CD4-positive, alpha-beta T cell treated with Interleukin-12 subunit alpha and Interleukin-12 subunit beta, for 1 hour (primary cell): ENCODE data around the gene C22orf42.
"Not testable (repeated sequence)": the region's sequence is repeated elsewhere in the genome, so short reads cannot be mapped to it uniquely, and the experiment has no call there.

Experiments
- DNase-seq: peaks from one replicate; pipeline ENCODE4 v3.0.0-alpha.2; 2020

Gene C22orf42

DNA sequence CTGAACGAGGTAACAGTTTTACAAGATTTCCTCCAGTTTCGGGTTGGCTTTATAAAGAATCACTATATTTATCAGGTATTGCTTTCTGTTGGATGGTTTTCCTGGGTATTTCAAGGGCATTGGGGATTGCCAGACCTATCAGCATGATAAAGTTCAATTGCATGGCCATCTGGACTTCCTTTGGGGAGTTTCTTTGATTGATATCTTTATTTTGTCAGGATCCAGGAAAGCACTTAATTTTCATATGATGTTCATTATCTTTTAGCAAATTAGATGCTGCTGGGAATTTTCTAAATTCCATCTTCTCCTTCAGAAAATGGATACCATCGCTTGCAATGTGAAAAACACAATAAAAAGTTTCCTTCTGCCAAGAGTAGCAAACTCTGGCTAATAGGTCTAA, 24.5 kb upstream of the C22orf42 start:
- no peak for DNase-seq

DNA sequence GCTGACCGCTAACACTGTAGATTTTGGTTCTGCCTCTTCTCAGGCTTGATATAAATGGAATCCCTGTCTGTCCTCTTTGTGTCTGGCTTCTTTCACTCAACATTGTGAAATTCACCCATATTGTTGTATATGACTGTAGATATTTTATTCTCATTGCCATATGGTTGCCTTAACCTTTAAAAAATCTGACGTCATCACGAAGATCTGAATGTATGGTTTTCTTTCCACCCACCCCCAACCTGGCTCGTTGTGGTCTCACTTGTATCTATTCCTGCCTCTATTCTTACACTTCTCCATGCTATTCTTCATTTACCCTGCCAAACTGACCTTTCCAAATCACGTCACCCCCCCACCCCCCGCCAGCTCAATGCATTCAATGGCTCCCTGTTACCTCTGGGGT, 21.9 kb upstream of the C22orf42 start:
- DNase-seq, result no peak

GRCh38 chr22:32177221-32177765, 18.2 kb upstream of the C22orf42 start:
- no peak for DNase-seq

DNA sequence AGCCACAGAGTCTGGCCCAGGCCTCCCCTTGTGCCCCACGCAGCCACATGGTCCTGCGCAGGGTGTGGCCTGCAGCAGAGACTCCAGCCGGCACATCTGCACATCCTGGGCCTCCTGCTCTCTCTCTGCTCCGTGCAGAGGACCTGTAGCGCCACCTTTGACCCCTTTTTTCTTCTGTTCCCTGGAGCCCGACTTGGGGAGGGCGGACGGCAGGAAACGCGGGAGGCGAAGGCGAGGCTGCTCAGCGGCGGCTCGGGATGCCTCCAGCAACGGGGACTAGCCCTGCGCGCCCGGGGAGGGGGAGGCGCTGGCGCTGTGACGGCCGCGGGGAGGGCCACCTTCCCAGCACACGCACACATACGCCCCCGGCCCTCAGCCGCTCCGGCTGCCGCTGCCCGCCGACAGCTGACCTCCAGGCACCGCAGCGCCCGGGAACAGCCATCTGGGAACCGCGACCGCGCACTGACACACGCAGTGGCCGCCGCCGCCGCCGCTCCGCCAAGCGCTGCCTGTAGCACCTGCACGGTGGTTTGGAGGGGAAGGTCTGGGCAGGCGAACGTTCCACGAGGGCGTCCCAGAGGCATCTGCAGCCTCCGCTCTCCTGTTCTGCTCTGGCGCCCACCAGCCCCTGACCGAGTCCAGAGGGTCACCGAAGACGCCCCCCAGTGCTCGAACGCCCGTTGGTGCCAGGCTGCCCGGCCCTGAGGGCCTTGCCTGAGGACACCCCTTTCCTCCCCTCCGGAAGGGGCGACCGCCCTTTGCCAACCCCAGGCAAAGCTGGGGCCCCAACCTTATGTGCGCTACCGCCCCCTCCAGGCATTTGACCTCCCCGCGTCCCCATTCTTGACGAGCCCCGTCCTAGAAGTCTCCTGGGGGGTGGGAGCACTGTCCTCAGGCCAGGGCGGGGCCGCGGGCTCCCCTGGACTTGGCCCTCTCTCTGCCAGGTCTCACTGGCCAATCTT, 16.9 kb upstream of the C22orf42 start:
- no peak for DNase-seq

GRCh38 chr22:32175115-32175514, 16.0 kb upstream of the C22orf42 start:
- DNase-seq, result no peak

DNA sequence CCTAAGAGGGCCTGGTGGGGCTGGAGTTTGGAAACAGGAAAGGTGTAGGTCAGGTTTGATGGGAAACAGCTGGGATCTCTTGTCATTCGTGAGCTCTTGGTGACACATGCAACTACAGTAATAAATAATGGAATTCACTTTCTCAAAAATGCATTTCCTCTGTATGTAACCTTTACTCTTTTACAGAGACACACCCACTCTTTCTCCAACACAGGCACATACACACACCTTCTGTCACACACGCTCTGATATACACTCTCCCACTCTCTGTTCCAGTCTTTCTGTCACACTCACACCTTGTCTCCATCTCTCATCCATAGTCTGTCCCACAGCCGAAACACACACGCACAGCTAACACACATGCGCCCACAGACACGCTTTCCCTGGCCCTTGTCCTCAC, 6.6 kb upstream of the C22orf42 start:
- no peak for DNase-seq

GRCh38 chr22:32164075-32164860, 5.2 kb upstream of the C22orf42 start:
- no peak for DNase-seq

GRCh38 chr22:32160411-32160810, 1.3 kb upstream of the C22orf42 start:
- not testable (repeated sequence) for DNase-seq

DNA sequence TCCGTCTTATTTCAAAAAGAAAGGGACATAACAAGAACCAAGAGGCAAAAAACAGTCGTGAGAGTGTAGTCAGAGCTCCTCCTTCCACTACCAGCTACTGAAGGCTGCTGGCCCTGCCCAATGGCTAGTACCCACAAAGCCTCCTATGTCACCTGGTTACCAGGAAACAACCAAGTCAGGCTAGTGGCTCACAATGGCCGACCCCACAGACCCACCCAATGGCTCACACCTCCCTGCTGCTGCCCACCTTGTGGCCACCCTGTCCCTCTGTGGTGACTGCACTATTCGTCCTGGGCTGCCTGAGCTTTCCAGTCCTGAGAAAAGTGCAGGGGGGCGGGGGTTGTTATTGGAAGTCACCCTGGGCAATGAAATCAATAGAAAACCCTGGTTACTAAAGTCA, 1.5 kb downstream of the C22orf42 start:
- not testable (repeated sequence) for DNase-seq

GRCh38 chr22:32154727-32155126, 4.4 kb downstream of the C22orf42 start:
- not testable (repeated sequence) for DNase-seq

GRCh38 chr22:32151641-32152040, 7.5 kb downstream of the C22orf42 start:
- DNase-seq, result not testable (repeated sequence)

DNA sequence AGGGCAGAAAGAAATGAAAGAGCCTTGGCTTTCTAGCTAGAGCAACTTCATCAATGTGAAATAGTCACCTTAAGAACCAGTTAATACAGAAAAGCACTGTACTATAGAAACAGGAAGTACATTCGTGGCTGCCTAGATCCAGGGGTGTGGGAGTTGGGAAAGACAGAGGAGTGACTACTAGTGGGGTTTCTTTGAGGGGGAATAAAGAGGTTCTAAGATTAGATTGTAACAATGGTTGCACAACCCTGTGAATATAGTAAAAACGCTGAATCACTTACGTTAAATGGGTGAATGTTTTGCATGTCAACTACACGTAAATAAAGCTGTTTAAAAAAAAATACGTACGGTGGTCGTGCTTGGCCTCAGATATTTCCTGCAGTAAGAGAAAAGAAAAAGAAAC, 8.5 kb downstream of the C22orf42 start:
- DNase-seq, result not testable (repeated sequence)

DNA sequence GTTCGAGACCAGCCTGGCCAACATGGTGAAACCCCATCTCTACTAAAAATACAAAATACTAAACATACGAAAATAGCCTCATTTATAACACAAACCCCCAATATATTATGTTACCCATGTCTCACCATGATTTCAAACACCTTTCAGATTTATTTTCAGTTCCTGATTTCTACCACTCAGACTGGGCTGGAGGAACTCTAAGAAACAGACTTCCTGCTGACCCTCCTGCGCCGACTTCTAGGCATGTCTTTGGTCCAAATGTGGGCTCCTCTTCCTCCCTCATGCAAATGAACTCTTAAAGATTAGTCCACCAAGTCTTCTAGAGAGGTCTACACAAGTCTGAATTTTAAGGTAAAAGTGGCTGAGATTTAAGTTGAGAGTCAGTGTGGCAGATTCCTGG, 10.7 kb downstream of the C22orf42 start:
- DNase-seq, result not testable (repeated sequence)

- DNase-seq, result not testable (repeated sequence)
These were observed 12.0 kb downstream of the C22orf42 start for GRCh38 chr22:32147128-32147527.

- DNase-seq, result peak; percentile 28
These were observed 14.4 kb downstream of the C22orf42 start for GRCh38 chr22:32144496-32145274.

DNA sequence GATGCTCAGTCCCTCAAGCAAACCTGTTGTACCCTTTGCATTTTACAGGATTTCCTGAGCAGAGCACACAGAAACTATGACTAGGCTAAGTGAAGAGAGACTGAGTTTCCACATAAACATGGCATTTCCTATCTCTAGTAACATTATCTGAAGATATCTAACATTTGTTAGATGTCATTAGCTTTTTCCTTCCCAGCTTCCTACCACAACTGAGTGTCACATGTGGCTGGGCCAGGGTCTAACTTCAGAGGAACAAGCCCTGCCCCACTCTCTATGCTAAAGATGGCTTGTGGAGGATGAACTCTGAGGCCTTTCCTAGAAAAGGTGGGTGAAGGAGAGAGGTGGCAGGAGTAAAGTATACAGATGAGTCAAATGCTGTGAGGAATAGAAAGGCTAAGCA, 16.5 kb downstream of the C22orf42 start:
- no peak for DNase-seq

DNA sequence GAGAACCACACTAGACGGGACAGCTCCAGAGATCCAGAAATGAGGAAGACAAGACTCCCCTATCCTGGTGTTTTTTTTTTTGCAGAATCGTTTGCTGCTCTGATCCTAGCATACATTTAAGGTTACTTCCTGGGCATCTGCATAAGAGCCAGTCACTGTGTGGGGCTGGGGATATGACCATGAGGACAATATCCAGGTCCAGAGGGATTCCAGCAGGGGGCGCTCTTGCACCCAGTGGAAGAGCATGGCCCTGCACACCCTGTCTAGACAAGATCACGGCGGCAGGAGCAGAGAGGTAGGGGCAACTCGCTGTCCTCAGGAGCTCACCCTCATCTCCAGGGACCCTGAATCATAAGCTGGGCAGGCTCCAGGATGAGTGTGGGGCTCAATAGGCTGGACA, 18.4 kb downstream of the C22orf42 start:
- peak; percentile 39 for DNase-seq

GRCh38 chr22:32138576-32138975, 20.5 kb downstream of the C22orf42 start:
- not testable (repeated sequence) for DNase-seq

DNA sequence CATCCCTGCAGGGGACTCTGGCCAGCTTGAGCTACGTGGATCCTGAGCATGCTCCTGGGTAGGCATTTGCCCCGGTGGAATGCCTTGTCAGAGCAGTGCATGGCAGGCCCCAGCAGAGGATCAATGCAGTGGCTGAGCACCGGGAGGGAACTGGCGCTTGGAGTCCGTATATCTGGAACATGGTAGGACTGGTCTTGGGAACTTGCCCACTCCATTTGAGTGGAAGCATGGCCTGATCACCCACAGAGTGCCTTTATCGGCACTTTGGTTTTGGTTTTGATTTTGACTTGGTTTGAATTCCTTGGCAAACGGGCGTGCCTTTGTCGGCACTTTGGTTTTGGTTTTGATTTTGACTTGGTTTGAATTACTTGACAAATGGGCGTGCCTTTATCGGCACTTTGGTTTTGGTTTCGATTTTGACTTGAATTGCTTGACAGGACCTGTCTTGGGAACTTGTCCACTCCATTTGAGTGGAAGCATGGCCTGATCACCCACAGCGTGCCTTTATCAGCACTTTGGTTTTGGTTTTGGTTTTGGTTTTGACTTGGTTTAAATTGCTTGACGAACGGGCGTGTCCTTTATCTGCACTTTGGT, 21.3 kb downstream of the C22orf42 start:
- DNase-seq, result peak; percentile 82

- DNase-seq, result not testable (repeated sequence)
These were observed 22.2 kb downstream of the C22orf42 start for GRCh38 chr22:32136881-32137280.

DNA sequence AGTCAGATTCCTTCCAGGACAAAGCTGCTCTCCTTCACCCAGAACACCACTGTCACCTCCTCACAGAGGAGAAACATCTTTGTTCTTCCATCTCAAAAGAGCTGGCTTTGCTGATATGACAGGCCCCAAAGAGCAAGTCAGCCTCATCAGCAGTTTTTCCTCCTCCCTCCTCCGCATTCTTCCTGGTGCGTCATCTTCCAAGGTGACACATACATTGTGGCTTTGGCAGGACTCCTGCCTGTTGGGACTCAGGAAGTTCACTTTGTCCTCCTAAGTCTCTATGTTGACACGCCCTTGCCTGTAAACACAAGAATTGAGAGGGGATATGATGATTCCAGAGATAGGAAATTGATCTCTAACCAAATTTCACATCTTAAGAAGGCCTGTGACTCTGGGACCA, 23.1 kb downstream of the C22orf42 start:
- not testable (repeated sequence) for DNase-seq

- not testable (repeated sequence) for DNase-seq
These were observed 24.3 kb downstream of the C22orf42 start for GRCh38 chr22:32134796-32135195.
